ENCODE measurements around the gene PDE1C.

Gene PDE1C

DNA sequence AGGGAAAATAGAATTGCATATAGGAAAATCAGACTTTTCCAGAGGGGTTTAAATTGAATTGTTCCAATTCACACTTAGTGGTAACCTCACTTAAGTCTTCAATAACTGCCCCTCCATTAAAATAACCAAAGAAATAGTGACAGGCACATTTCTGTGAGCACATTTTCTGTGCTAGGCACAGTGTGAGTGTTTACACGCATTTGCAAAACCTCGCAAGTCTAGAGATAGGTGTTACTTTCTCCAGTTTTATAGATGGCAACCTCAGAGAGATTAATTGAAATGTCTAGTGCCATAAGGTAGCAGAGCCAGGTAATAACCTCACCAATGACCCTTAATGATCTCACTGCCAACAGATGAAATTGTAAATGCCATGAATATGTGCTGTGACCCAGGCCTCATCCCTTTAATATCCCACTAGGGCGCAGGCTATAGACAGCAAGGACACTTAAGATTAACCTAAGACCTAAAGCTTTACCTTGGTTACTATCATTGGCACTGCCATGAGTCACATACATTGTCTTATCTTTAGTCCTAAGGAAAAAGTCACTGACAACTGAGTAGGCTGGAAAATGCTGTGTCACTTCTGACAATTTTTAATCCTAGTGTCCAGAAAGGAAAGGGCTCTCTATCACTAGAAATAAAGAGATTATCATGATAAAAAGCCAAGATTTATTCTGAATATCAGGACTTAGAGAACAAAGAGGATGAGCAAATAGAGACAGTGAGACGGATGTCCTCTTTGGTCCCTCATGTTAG, 195.4 kb downstream of the PDE1C start:
- H3K27ac Mint-ChIP-seq: no peak overlapping the region
- no peaks in the 10 kb centered on the region for H3K9me3 Mint-ChIP-seq

DNA sequence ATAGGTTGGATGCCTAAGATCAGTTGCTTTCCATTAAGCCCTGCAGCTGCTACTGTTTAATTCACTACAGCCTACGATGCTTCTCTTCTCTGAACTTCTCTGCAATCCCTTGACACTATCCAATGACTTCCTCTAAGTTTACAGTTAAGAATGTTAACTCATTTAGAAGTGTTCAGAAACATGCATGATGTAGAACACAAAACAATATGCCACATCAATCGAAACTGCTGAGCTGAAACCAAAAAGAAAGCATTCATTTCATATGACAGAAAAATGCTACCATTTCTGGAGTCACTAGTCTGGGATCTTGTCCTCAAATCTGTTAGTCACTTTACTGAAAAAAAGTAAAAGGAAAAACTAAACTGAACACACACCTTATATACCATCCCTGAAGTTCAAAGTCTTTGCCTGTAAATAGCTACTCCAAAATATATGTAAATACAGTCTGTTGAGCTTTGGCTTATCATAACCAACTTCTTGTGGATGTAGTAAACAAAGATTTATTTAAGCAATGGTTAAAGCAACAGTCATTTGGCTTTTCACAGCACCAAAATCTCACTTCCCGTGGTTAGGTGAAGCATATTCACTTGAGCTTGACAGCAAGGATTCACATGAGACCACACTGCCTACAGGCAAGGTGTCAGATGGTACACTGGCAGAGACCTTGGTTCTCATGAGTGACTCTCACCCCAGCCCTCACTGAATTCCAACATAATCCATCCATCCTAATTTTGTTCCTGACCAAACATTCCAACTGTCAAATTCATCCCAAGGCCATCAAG, 196.2 kb downstream of the PDE1C start:
- peaks cover 5% of the 10 kb centered on the region for H3K9me3 Mint-ChIP-seq
- H3K4me3 Mint-ChIP-seq: no peak overlapping the region

More for the DNA sequence above, 195.4 kb downstream of the PDE1C start:
- Mint-ChIP-seq H3K4me3 (no peak overlapping the region), H3K36me3 (ENCODE audit: low read depth) (no peaks in the 10 kb centered on the region), H3K4me1 (no peaks in the 10 kb centered on the region), H3K27me3 (ENCODE audit: low read depth, poor library complexity) (peaks cover 4% of the 10 kb centered on the region)
- TF ChIP-seq, protein P1, sequence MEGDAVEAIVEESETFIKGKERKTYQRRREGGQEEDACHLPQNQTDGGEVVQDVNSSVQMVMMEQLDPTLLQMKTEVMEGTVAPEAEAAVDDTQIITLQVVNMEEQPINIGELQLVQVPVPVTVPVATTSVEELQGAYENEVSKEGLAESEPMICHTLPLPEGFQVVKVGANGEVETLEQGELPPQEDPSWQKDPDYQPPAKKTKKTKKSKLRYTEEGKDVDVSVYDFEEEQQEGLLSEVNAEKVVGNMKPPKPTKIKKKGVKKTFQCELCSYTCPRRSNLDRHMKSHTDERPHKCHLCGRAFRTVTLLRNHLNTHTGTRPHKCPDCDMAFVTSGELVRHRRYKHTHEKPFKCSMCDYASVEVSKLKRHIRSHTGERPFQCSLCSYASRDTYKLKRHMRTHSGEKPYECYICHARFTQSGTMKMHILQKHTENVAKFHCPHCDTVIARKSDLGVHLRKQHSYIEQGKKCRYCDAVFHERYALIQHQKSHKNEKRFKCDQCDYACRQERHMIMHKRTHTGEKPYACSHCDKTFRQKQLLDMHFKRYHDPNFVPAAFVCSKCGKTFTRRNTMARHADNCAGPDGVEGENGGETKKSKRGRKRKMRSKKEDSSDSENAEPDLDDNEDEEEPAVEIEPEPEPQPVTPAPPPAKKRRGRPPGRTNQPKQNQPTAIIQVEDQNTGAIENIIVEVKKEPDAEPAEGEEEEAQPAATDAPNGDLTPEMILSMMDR (IDR thresholded peaks at IDR 0.05): no peak
- no peak for DNase-seq

DNA sequence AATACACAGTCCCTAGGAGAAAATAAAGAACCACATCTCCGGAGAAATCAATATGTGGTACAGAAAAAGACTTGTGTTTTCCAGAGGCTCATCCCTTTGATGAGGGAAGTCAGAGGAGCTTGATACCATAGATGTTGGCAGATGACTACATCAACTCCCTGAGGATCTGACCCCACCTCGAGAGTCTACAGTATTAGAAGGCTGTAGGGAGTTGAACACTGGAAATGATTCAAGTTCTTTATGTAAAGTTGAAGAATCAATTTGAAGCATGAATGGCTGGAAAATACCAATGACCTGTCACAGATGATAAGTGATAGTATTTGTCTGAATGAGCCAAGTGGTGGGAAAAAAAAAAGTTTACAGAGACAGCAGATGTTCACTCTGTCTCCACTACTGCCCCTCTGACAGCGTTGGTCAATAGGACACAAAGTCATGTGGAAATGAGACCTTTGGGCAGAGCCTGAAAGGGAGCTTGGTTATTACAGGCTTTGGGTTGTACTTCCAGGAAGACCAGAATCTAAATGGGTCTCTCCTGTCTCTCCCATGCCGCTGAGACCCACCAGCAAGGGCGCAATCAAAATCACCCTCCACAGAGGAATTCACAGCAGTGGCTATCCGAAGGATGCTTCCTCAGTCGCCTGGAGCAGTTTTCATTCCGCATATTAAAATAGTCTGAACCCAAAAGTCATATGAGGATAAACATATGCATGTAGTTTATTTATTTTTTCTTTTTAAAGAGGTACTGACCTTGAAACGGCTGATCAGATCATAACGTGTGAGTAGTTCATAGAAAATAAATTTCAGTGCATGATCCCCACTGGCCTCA, 197.4 kb downstream of the PDE1C start:
- H3K27ac Mint-ChIP-seq: no peak overlapping the region
- TF ChIP-seq, protein P1 (IDR thresholded peaks at IDR 0.05): no peak
- H3K4me3 Mint-ChIP-seq: no peak overlapping the region
- no peaks in the 10 kb centered on the region for H3K36me3 Mint-ChIP-seq (ENCODE audit: low read depth)
- H3K27me3 Mint-ChIP-seq (ENCODE audit: low read depth, poor library complexity): peaks cover 4% of the 10 kb centered on the region
- peaks cover 18% of the 10 kb centered on the region for H3K9me3 Mint-ChIP-seq
- no peak for DNase-seq
- H3K4me1 Mint-ChIP-seq: no peaks in the 10 kb centered on the region

More for the DNA sequence above, 196.2 kb downstream of the PDE1C start:
- Mint-ChIP-seq H3K27ac (no peak overlapping the region), H3K4me1 (no peaks in the 10 kb centered on the region), H3K36me3 (ENCODE audit: low read depth) (no peaks in the 10 kb centered on the region), H3K27me3 (ENCODE audit: low read depth, poor library complexity) (peaks cover 4% of the 10 kb centered on the region)
- no peak for DNase-seq
- TF ChIP-seq, protein P1 (IDR thresholded peaks at IDR 0.05): no peak

DNA sequence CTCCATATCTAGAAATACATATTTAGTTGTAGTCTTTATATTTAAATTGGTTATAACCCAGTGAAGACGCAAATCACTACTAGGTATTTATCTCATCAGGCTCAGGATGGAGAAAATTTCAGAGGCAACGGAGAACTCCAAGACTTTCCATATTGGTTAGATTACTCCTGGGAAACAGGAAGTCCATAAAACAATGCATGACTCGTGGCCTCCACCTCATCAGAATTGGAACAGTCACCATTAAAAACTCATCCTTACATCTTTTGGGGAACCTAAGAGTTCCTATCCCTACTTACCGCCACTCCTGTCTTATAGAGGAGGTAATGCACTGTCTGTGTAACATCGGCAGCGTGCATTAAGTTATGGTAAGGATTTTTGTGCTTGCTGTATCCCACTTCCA, 205.6 kb downstream of the PDE1C start:
- Mint-ChIP-seq H3K27ac (no peak overlapping the region), H3K4me1 (no peaks in the 10 kb centered on the region), H3K36me3 (ENCODE audit: low read depth) (no peaks in the 10 kb centered on the region), H3K27me3 (ENCODE audit: low read depth, poor library complexity) (no peaks in the 10 kb centered on the region), H3K9me3 (peaks cover 20% of the 10 kb centered on the region), H3K4me3 (no peak overlapping the region)
- no peak for DNase-seq
- TF ChIP-seq, protein P1 (IDR thresholded peaks at IDR 0.05): no peak

DNA sequence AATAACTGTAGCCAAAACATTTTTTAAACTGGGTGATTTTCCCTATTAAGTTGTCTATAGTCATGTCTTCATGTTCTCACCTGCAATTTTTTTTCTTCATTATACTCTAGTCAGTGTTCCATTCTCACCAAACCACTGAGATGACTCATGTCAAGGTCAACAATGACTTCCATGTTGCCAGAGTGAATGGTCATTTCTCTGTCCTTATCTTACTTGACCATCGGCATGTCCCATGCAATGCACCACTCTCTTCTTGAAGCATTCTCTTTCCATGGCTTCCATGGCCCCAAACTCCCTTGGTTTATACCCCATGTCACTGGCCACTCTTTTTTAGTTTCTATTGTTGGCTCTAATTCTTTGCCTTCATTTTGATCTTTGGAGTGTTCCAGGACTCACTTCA, 209.3 kb downstream of the PDE1C start:
- TF ChIP-seq, protein P1 (IDR thresholded peaks at IDR 0.05): no peak
- Mint-ChIP-seq H3K36me3 (ENCODE audit: low read depth) (no peaks in the 10 kb centered on the region), H3K4me1 (no peaks in the 10 kb centered on the region), H3K4me3 (no peak overlapping the region), H3K27ac (no peak overlapping the region), H3K27me3 (ENCODE audit: low read depth, poor library complexity) (no peaks in the 10 kb centered on the region), H3K9me3 (no peaks in the 10 kb centered on the region)
- no peak for DNase-seq
